HepG2 (cell line): Measurements from ENCODE around the gene IFT88.

Source experiments
- CTCF ChIP-seq: sonication (generic); formaldehyde crosslinking; IDR thresholded peaks from 2 replicates; pipeline ENCODE4 v1.5.0; 2020; ENCODE audit warnings: mild to moderate bottlenecking, missing genetic modification reagents, moderate library complexity
- FOXM1 ChIP-seq: sonication (generic); formaldehyde crosslinking; IDR thresholded peaks from 2 replicates; pipeline ENCODE4 v1.5.0; 2020; ENCODE audit warnings: missing genetic modification reagents
- GABPB1 ChIP-seq: IDR thresholded peaks from 2 replicates; pipeline ENCODE4 v1.6.1; 2016; ENCODE audit warnings: mild to moderate bottlenecking, missing genetic modification reagents, moderate library complexity, missing compliant biosample characterization
- KAT7 ChIP-seq: IDR thresholded peaks from 2 replicates; pipeline ENCODE4 v1.6.1; 2018; ENCODE audit warnings: borderline replicate concordance, missing compliant biosample characterization
- POLR2AphosphoS5 ChIP-seq: IDR thresholded peaks from 2 replicates; pipeline ENCODE4 v1.6.1; 2012; ENCODE audit warnings: low read depth, low read length
- ZKSCAN5 ChIP-seq: sonication (generic); formaldehyde crosslinking; IDR thresholded peaks from 2 replicates; pipeline ENCODE4 v1.5.1; 2020; ENCODE audit warnings: mild to moderate bottlenecking, missing genetic modification reagents
- ZMAT5 ChIP-seq: sonication (generic); formaldehyde crosslinking; IDR thresholded peaks from 2 replicates; pipeline ENCODE4 v1.5.0; 2020; ENCODE audit warnings: mild to moderate bottlenecking, low read depth, missing genetic modification reagents, borderline replicate concordance
- ZNF274 ChIP-seq: sonication (generic); formaldehyde crosslinking; IDR thresholded peaks from 2 replicates; pipeline ENCODE4 v1.5.1; 2020; ENCODE audit warnings: mild to moderate bottlenecking, missing genetic modification reagents
- ZNF674 ChIP-seq: sonication (generic); formaldehyde crosslinking; IDR thresholded peaks from 2 replicates; pipeline ENCODE4 v1.5.0; 2020; ENCODE audit warnings: low read depth, mild to moderate bottlenecking, missing genetic modification reagents
- ZSCAN30 ChIP-seq: sonication (generic); formaldehyde crosslinking; IDR thresholded peaks from 2 replicates; pipeline ENCODE4 v1.5.0; 2020; ENCODE audit warnings: mild to moderate bottlenecking, missing genetic modification reagents
- TF ChIP-seq, protein P1 (sequence below): IDR thresholded peaks from 2 replicates; pipeline ENCODE4 v1.6.1; 2018; ENCODE audit warnings: missing genetic modification reagents

DNA sequence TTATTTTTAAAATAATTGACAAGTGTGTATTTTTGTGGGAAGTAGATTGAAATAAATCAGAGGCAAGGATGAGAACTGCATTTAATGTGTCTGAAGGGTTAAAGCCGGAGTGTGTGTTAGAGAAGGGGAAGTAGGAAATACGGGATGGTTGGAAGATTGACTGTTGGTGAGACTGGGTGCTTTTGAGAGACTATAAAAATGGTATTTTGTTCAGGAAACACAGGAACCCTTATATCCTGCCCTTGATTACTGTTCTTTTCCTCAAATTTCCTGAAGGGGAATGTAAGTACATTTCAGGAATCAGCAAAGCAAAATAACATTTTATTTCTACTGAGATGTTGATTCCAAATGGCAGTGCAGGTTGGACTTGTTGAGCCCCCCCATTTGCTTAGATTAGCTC is 15.1 kb downstream of the IFT88 start:
- TF ChIP-seq CTCF (no peak), ZSCAN30 (CRISPR knock-in tag) (no peak), ZMAT5 (CRISPR knock-in tag) (no peak), GABPB1 (no peak), ZKSCAN5 (CRISPR knock-in tag) (no peak), KAT7 (CRISPR knock-in tag) (no peak), ZNF674 (CRISPR knock-in tag) (no peak), POLR2AphosphoS5 (no peak), ZNF274 (no peak), FOXM1 (CRISPR knock-in tag) (no peak)
- TF ChIP-seq, protein P1, sequence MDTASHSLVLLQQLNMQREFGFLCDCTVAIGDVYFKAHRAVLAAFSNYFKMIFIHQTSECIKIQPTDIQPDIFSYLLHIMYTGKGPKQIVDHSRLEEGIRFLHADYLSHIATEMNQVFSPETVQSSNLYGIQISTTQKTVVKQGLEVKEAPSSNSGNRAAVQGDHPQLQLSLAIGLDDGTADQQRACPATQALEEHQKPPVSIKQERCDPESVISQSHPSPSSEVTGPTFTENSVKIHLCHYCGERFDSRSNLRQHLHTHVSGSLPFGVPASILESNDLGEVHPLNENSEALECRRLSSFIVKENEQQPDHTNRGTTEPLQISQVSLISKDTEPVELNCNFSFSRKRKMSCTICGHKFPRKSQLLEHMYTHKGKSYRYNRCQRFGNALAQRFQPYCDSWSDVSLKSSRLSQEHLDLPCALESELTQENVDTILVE (CRISPR knock-in tag) = no peak
